Activated T-cell treated with anti-CD3 and anti-CD28 coated beads, Interleukin-2, amount 50 U/mL, for 1 hour (primary cell): ENCODE data around the gene KCNS1.

ENCODE experiments used
- DNase-seq: peaks from one replicate; pipeline ENCODE4 v3.0.0-alpha.2; 2020

KCNS1 gene

GRCh38 chr20:45109634-45110033 is 8.7 kb upstream of the KCNS1 start:
- no peak for DNase-seq

- no peak for DNase-seq
Observed at GRCh38 chr20:45105317-45105716, 4.4 kb upstream of the KCNS1 start.

- no peak for DNase-seq
Observed at GRCh38 chr20:45104786-45105185, 3.9 kb upstream of the KCNS1 start.

- DNase-seq = no peak
Observed at GRCh38 chr20:45103072-45103471, 2.1 kb upstream of the KCNS1 start.

- DNase-seq = no peak
Observed at GRCh38 chr20:45101333-45101850, 465 bp upstream of the KCNS1 start.

- peak; percentile 26 for DNase-seq
Observed at GRCh38 chr20:45098103-45098773, 2.7 kb downstream of the KCNS1 start.

- DNase-seq = peak; percentile 49
Observed at GRCh38 chr20:45097485-45098102, 3.3 kb downstream of the KCNS1 start.

GRCh38 chr20:45096781-45097180 is 4.1 kb downstream of the KCNS1 start:
- no peak for DNase-seq

GRCh38 chr20:45095805-45096238 is 5.1 kb downstream of the KCNS1 start:
- DNase-seq = peak; percentile 52

GRCh38 chr20:45094864-45095574 is 5.9 kb downstream of the KCNS1 start:
- no peak for DNase-seq

- no peak for DNase-seq
Observed at GRCh38 chr20:45094201-45094600, 6.7 kb downstream of the KCNS1 start.

- DNase-seq = no peak
Observed at GRCh38 chr20:45092898-45093297, 8.0 kb downstream of the KCNS1 start.

GRCh38 chr20:45091366-45091765 is 9.6 kb downstream of the KCNS1 start:
- no peak for DNase-seq

- DNase-seq = no peak
Observed at GRCh38 chr20:45090481-45090880, 10.4 kb downstream of the KCNS1 start.

GRCh38 chr20:45088247-45088646 is 12.7 kb downstream of the KCNS1 start:
- DNase-seq = no peak

GRCh38 chr20:45087814-45088213 is 13.1 kb downstream of the KCNS1 start:
- no peak for DNase-seq

- DNase-seq = no peak
Observed at GRCh38 chr20:45087097-45087790, 13.7 kb downstream of the KCNS1 start.

GRCh38 chr20:45085867-45086266 is 15.1 kb downstream of the KCNS1 start:
- DNase-seq = no peak

GRCh38 chr20:45085289-45085688 is 15.6 kb downstream of the KCNS1 start:
- no peak for DNase-seq

- no peak for DNase-seq
Observed at GRCh38 chr20:45083127-45083526, 17.8 kb downstream of the KCNS1 start.

GRCh38 chr20:45082468-45082867 is 18.5 kb downstream of the KCNS1 start:
- DNase-seq = no peak

- no peak for DNase-seq
Observed at GRCh38 chr20:45080867-45081624, 19.9 kb downstream of the KCNS1 start.

- no peak for DNase-seq
Observed at GRCh38 chr20:45077559-45077958, 23.4 kb downstream of the KCNS1 start.
